Large intestine (tissue), 3 donors: ENCODE measurements around the gene LGI2. TPM values are rescaled to one million over a fixed set of nuclear protein-coding genes. Genes with fewer than 3 reads are reported as not detected.
"Not testable (repeated sequence)": the region's sequence is repeated elsewhere in the genome, so short reads cannot be mapped to it uniquely, and the experiment has no call there.

ENCODE experiments used
- DNase-seq, 2 donors: peaks; one replicate each; pipeline versions ENCODE4 v3.0.0 to v3.0.0-alpha.2; 2013
- H3K27ac ChIP-seq: one replicate; pipeline ENCODE4 v1.5.1; 2013; ENCODE audit warnings: low read length
- H3K27me3 ChIP-seq: 2 replicates; pipeline ENCODE4 v1.6.1; 2013; ENCODE audit warnings: low read length; ENCODE audit not compliant: control insufficient read depth, insufficient read depth
- H3K36me3 ChIP-seq: 2 replicates; pipeline ENCODE4 v1.6.1; 2013; ENCODE audit warnings: low read length; ENCODE audit not compliant: control insufficient read depth, insufficient read depth
- H3K4me1 ChIP-seq: one replicate; pipeline ENCODE4 v1.6.1; 2013; ENCODE audit warnings: low read length; ENCODE audit not compliant: control insufficient read depth, insufficient read depth
- H3K4me3 ChIP-seq: one replicate; pipeline ENCODE4 v1.5.1; 2013; ENCODE audit warnings: low read length
- H3K9me3 ChIP-seq: one replicate; pipeline ENCODE4 v1.6.1; 2013; ENCODE audit warnings: mild to moderate bottlenecking, low read depth, low read length, moderate library complexity; ENCODE audit not compliant: control insufficient read depth
- WGBS: methylation state at CpG from one replicate; pipeline ENCODE4 v1.1.5; 2013; ENCODE audit warnings: low lambda C conversion rate; ENCODE audit not compliant: insufficient coverage; 5-methylcytosine and 5-hydroxymethylcytosine counted together
- polyA plus RNA-seq: library from polyadenylated mRNA; unstranded; fragments of 120-200 nt; gene quantifications from one replicate; pipeline ENCODE4 v1.2.1, GENCODE V29; 2013

LGI2 gene
- polyA plus RNA-seq, 1 donor, result 3.0 TPM

DNA sequence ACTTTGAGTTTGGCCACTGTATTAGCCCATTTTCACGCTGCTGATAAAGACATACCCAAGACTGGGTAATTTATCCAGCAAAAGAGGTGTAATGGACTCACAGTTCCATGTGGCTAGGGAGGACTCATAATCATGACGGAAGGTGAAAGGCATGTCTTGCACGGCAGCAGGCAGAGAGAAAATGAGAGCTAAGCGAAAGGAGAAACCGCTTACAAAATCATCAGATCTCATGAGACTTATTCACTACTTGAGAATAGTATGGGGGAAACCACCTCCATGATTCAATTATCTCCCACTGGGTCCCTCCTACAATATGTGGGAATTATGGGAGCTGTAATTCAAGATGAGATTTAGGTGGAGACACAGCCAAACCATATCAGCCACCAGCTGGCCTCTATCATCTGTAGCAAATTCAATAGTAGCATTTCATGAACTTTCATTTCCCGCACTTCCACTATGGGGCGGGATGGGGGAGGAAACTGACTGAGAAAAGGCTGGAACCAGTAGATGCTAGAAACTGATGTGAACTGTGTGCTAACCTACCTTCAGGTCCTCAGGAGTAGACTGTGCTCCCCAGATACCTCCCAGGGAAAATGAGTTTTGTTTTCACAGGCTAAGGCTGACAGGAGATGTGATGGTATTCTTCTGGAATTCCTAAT, 35.3 kb upstream of the LGI2 start:
- no peak overlapping the region for H3K4me3 ChIP-seq
- H3K4me1 ChIP-seq, result no peaks in the 10 kb centered on the region
- WGBS, result 92% methylated on average over 2 of the region's 7 CpGs
- no peaks in the 10 kb centered on the region for H3K36me3 ChIP-seq
- H3K27ac ChIP-seq, result no peak overlapping the region
- no peaks in the 10 kb centered on the region for H3K9me3 ChIP-seq
- no peaks in the 10 kb centered on the region for H3K27me3 ChIP-seq
- no peak for DNase-seq

- Histone ChIP-seq H3K36me3 (no peaks in the 10 kb centered on the region), H3K9me3 (no peaks in the 10 kb centered on the region), H3K4me3 (no peak overlapping the region), H3K4me1 (no peaks in the 10 kb centered on the region), H3K27ac (no peak overlapping the region), H3K27me3 (no peaks in the 10 kb centered on the region)
- DNase-seq, result no peak
- no CpG with 5 or more reads among the region's 5 CpGs for WGBS
Observed at GRCh38 chr4:25065431-25065858, 34.7 kb upstream of the LGI2 start.

DNA sequence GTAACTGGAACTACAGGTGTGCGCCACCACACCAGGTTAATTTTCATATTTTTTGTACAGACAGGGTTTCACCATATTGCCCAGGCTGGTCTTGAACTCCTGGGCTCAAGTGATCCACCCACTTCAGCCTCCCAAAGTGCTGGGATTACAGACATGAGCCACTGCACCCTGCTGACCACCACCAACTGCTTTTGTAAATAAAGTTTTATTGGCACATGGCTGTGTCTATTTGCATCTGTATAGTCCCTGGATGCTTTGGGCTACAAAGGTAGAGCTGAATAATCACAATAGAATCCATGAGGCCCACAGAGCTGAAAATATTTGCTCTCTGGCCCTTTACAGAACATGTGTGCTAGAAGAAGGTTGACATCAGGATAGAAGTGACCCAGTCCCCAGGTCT, 33.7 kb upstream of the LGI2 start:
- H3K4me1 ChIP-seq, H3K36me3 ChIP-seq, H3K4me3 ChIP-seq, H3K27me3 ChIP-seq, H3K9me3 ChIP-seq, DNase-seq, H3K27ac ChIP-seq: not testable (repeated sequence)
- no CpG with 5 or more reads among the region's 1 CpG for WGBS

GRCh38 chr4:25063116-25063515, 32.4 kb upstream of the LGI2 start:
- no peak overlapping the region for H3K4me3 ChIP-seq
- no peaks in the 10 kb centered on the region for H3K27me3 ChIP-seq
- no peaks in the 10 kb centered on the region for H3K9me3 ChIP-seq
- no peak overlapping the region for H3K27ac ChIP-seq
- H3K4me1 ChIP-seq, result no peaks in the 10 kb centered on the region
- no peak for DNase-seq
- no peaks in the 10 kb centered on the region for H3K36me3 ChIP-seq
- no CpG with 5 or more reads among the region's 3 CpGs for WGBS

DNA sequence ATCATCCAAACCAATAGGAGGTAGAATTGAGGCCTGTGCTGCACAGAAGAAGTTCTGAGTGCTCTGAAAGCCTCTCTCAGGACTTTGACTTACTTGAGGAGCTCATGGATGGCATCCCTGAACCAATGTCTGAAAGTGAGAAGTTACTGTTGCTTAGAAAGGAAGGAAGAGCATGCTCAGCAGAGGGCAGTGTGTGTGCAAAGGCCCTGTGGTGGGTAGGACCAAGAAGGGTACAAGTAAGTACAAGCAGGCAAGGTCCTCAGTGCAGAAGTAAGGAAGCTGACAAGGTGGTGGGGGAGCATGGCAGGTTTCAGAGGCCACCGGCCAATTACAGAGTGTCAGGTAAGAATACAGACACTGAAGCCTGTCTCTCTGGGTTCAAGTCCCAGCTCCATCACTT, 31.4 kb upstream of the LGI2 start:
- no peak for DNase-seq
- no peaks in the 10 kb centered on the region for H3K9me3 ChIP-seq
- H3K4me3 ChIP-seq, result no peak overlapping the region
- no peak overlapping the region for H3K27ac ChIP-seq
- H3K36me3 ChIP-seq, result no peaks in the 10 kb centered on the region
- no CpG with 5 or more reads among the region's 1 CpG for WGBS
- H3K4me1 ChIP-seq, result no peaks in the 10 kb centered on the region
- no peaks in the 10 kb centered on the region for H3K27me3 ChIP-seq

DNA sequence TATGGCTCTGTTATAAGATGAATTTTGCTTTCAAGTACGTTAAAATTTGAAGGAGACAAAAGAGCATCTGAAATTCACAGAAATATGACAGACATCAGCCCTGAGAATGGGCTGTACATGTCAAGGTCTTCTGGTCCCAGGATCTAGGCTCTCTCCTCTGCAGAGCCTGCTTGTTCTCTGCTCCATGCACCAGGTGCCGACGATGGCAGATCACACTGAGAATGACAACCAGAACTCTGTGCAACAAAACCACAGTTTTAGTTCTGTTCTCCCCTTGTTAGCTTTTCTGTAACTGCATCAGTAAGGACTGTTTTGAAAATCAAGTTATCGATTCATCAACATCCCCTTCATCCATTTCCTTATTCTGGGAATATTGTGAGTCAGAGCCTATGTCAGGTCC, 30.9 kb upstream of the LGI2 start:
- H3K4me3 ChIP-seq, result no peak overlapping the region
- no peaks in the 10 kb centered on the region for H3K4me1 ChIP-seq
- no peaks in the 10 kb centered on the region for H3K27me3 ChIP-seq
- H3K27ac ChIP-seq, result no peak overlapping the region
- no peak for DNase-seq
- no peaks in the 10 kb centered on the region for H3K9me3 ChIP-seq
- WGBS, result 100% methylated on average over 1 of the region's 4 CpGs
- H3K36me3 ChIP-seq, result no peaks in the 10 kb centered on the region

GRCh38 chr4:25060963-25061340, 30.2 kb upstream of the LGI2 start:
- H3K9me3 ChIP-seq, result no peaks in the 10 kb centered on the region
- no peak for DNase-seq
- WGBS, result 63% methylated on average over 3 of the region's 5 CpGs

DNA sequence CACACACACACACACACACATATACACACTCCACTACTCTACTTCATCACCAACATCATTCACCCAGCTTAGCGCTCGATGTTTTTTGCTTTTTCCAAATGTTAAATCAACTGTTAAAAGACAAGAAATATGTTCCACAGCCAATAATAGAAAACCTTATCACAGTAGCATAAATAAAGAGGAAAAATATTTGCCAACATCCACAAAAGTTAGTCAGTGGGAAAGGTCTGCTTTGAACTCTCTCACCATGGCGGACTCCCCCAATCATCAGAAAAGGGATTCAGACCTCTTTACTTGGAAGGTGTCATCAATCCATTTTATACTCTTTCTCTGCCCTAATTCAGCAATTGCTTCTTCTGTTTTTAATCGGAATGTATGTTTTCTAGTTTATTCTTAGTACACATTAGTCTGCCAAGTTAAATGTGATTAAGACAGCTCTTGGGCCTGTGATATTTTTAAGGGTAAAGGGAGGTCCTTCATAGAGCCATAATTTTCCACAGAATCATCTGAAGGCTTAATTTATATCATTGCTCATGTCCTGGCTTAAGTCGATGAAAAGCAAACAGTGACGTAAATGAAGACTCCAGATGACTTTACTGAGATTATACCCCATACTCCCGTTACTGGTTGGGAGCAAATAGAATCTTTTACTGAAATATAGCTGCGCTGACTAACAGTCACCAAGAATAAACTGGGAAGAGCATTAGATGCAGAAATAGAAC, 29.7 kb upstream of the LGI2 start:
- no peaks in the 10 kb centered on the region for H3K4me1 ChIP-seq
- no peaks in the 10 kb centered on the region for H3K9me3 ChIP-seq
- WGBS, result 93% methylated on average over 5 of the region's 8 CpGs
- no peak for DNase-seq
- no peak overlapping the region for H3K27ac ChIP-seq
- no peak overlapping the region for H3K4me3 ChIP-seq
- H3K27me3 ChIP-seq, result no peaks in the 10 kb centered on the region
- H3K36me3 ChIP-seq, result no peaks in the 10 kb centered on the region

More at GRCh38 chr4:25060963-25061340, 30.2 kb upstream of the LGI2 start:
- no peaks in the 10 kb centered on the region for H3K4me1 ChIP-seq
- no peak overlapping the region for H3K4me3 ChIP-seq
- no peak overlapping the region for H3K27ac ChIP-seq
- no peaks in the 10 kb centered on the region for H3K27me3 ChIP-seq
- no peaks in the 10 kb centered on the region for H3K36me3 ChIP-seq

GRCh38 chr4:25059791-25060190, 29.0 kb upstream of the LGI2 start:
- no peaks in the 10 kb centered on the region for H3K36me3 ChIP-seq
- H3K4me1 ChIP-seq, result no peaks in the 10 kb centered on the region
- H3K27ac ChIP-seq, result no peak overlapping the region
- DNase-seq, result no peak
- no CpG with 5 or more reads among the region's 2 CpGs for WGBS
- no peaks in the 10 kb centered on the region for H3K27me3 ChIP-seq
- no peak overlapping the region for H3K4me3 ChIP-seq
- no peaks in the 10 kb centered on the region for H3K9me3 ChIP-seq

- WGBS, result 100% methylated on average over 1 of the region's 8 CpGs
- H3K27ac ChIP-seq, result no peak overlapping the region
- H3K4me3 ChIP-seq, result no peak overlapping the region
Observed at GRCh38 chr4:25058796-25059195, 28.1 kb upstream of the LGI2 start.

GRCh38 chr4:25057299-25057698, 26.6 kb upstream of the LGI2 start:
- Histone ChIP-seq H3K9me3 (no peaks in the 10 kb centered on the region), H3K4me1 (no peaks in the 10 kb centered on the region), H3K4me3 (no peak overlapping the region), H3K27me3 (no peaks in the 10 kb centered on the region), H3K36me3 (no peaks in the 10 kb centered on the region), H3K27ac (no peak overlapping the region)
- no CpG with 5 or more reads among the region's 8 CpGs for WGBS
- DNase-seq, result no peak

More at GRCh38 chr4:25058796-25059195, 28.1 kb upstream of the LGI2 start:
- Histone ChIP-seq H3K4me1 (no peaks in the 10 kb centered on the region), H3K9me3 (no peaks in the 10 kb centered on the region), H3K36me3 (no peaks in the 10 kb centered on the region), H3K27me3 (no peaks in the 10 kb centered on the region)
- DNase-seq, result no peak
